Measurements from ENCODE around the gene HUS1. TPM values are rescaled to one million over a fixed set of nuclear protein-coding genes. Genes with fewer than 3 reads are reported as not detected.

The HUS1 gene
- total and polyA plus RNA-seq, 2 of the 8 experiments (the other 6 are each of a cell fraction or from before 2014, with no cell fraction given), result 15.0 to 33.0 TPM

GRCh38 chr7:48017674-48018073 is 38.3 kb upstream of the HUS1 start:
- no peak overlapping the region for H2BK15ac ChIP-seq (ENCODE audit: low read length)
- no peak overlapping the region for H3K4ac ChIP-seq (replicated peaks; ENCODE audit: insufficient read length, low read depth, low read length)
- WGBS, 2 experiments (ENCODE audit: extremely low coverage in 1 of 2, insufficient coverage in 1 of 2, insufficient read length in 1 of 2, insufficient replicate concordance in 2 of 2, low coverage in 1 of 2, low lambda C conversion rate in 2 of 2, missing lambda C conversion rate in 1 of 2), result 88% methylated on average over 4 of the region's 4 CpGs; no CpG with 5 or more reads in 1 of the 2 experiments
- H3K27me3 ChIP-seq (replicated peaks in 1 of 4; ENCODE audit: control insufficient read depth in 3 of 4, extremely low read depth in 1 of 4, insufficient read depth in 3 of 4, low read length in 3 of 4), result no peaks in the 10 kb centered on the region
- no peak overlapping the region for H3K4me2 ChIP-seq (ENCODE audit: insufficient read depth in 1 of 2, low read depth in 2 of 2, low read length in 2 of 2)
- H2BK5ac ChIP-seq (ENCODE audit: low read depth, low read length), result no peak overlapping the region
- H3K79me1 ChIP-seq (ENCODE audit: low read depth, low read length), result no peaks in the 10 kb centered on the region
- ChIA-PET CTCF (ENCODE audit: partially characterized antibody) (interaction anchor here (0.6 kb wide), 1 partner anchor 187 kb away, joined by 3 read pairs; no protein-coding TSS in a partner anchor), POLR2A (ENCODE audit: partially characterized antibody) (no interaction called here)
- no peak overlapping the region for H3K23ac ChIP-seq (ENCODE audit: insufficient read length)
- H3K9me3 ChIP-seq (ENCODE audit: insufficient read depth in 2 of 2, low read depth in 1 of 2, low read length in 1 of 2), result no peaks in the 10 kb centered on the region
- no peak overlapping the region for H3K4me3 ChIP-seq (ENCODE audit: extremely low read depth in 1 of 4, insufficient read depth in 2 of 4, low read depth in 3 of 4, low read length in 4 of 4)
- H3K36me3 ChIP-seq (ENCODE audit: control insufficient read depth in 2 of 4, insufficient read depth in 4 of 4, low read length in 3 of 4), result no peaks in the 10 kb centered on the region
- H2BK12ac ChIP-seq (ENCODE audit: low read depth, low read length), result no peak overlapping the region
- no peaks in the 10 kb centered on the region for H3K4me1 ChIP-seq (replicated peaks in 1 of 4; ENCODE audit: control insufficient read depth in 3 of 4, insufficient read depth in 4 of 4, low read length in 3 of 4)
- H3K14ac ChIP-seq (ENCODE audit: insufficient read length), result no peak overlapping the region
- no peak overlapping the region for H3K56ac ChIP-seq (replicated peaks; ENCODE audit: insufficient read length, low read depth, low read length)
- no peak overlapping the region for H3K18ac ChIP-seq (ENCODE audit: extremely low read depth, low read length)
- no peak overlapping the region for H2AK5ac ChIP-seq (ENCODE audit: low read depth, low read length)
- 0 out of 2 replicates have a peak, but pooled peaks cover 2% of the 10 kb centered on the region for H3K23me2 ChIP-seq (ENCODE audit: low read depth, low read length)
- no peak overlapping the region for H4K91ac ChIP-seq (replicated peaks; ENCODE audit: insufficient read length, low read length)
- H3K9ac ChIP-seq (replicated peaks in 1 of 4; ENCODE audit: extremely low read depth in 1 of 4, low read depth in 3 of 4, low read length in 3 of 4), result no peak overlapping the region
- H3K27ac ChIP-seq (ENCODE audit: low read depth, low read length), result no peak overlapping the region
- H4K20me1 ChIP-seq (replicated peaks in 1 of 2; ENCODE audit: control insufficient read depth in 1 of 2, insufficient read depth in 2 of 2, low read length in 2 of 2), result no peaks in the 10 kb centered on the region
- no peaks in the 10 kb centered on the region for H3K79me2 ChIP-seq (ENCODE audit: control insufficient read depth in 1 of 2, insufficient read depth in 2 of 2, low read length in 2 of 2)
- no peak overlapping the region for H4K8ac ChIP-seq (ENCODE audit: extremely low read depth, insufficient read depth, low read length)
- DNase-seq (ENCODE audit: low read depth in 1 of 2, low spot score in 2 of 2) (no peak), FAIRE-seq (no peak)
- H2BK120ac ChIP-seq (replicated peaks; ENCODE audit: low read depth, low read length), result no peak overlapping the region
- H2BK20ac ChIP-seq (ENCODE audit: low read length), result no peak overlapping the region
- H4K5ac ChIP-seq (ENCODE audit: insufficient read length, low read depth, low read length), result no peak overlapping the region
- H2AFZ ChIP-seq (ENCODE audit: low read length), result no peak overlapping the region
